H9 (cell line): ENCODE data around the gene RAB3IL1. TPM values are rescaled to one million over a fixed set of nuclear protein-coding genes. Genes with fewer than 3 reads are reported as not detected.
A peak's percentile ranks its signal among the peaks of the same experiment; 100 is the strongest.

Experiments used
- DNase-seq: peaks from one replicate; pipeline ENCODE4 v3.0.0-alpha.2; 2017
- H2AFZ ChIP-seq: one replicate; pipeline ENCODE4 v1.6.1; 2013; ENCODE audit warnings: mild to moderate bottlenecking, low read length, control low read depth, moderate library complexity
- H2AK5ac ChIP-seq: 2 replicates; pipeline ENCODE4 v1.6.1; 2013; ENCODE audit warnings: low read length, control low read depth, mixed read lengths; ENCODE audit not compliant: insufficient read length
- H2BK120ac ChIP-seq: one replicate; pipeline ENCODE4 v1.6.1; 2013; ENCODE audit warnings: low read depth, mild to moderate bottlenecking, low read length, control low read depth, inconsistent platforms; ENCODE audit not compliant: poor library complexity, severe bottlenecking
- H2BK12ac ChIP-seq: 2 replicates; pipeline ENCODE4 v1.6.1; 2013; ENCODE audit warnings: low read length, control low read depth, mixed read lengths, low read depth; ENCODE audit not compliant: insufficient read length
- H2BK15ac ChIP-seq: 2 replicates; pipeline ENCODE4 v1.6.1; 2013; ENCODE audit warnings: low read depth, low read length, control low read depth
- H2BK20ac ChIP-seq: one replicate; pipeline ENCODE4 v1.6.1; 2013; ENCODE audit warnings: low read depth, mild to moderate bottlenecking, low read length, control low read depth, inconsistent platforms; ENCODE audit not compliant: poor library complexity, severe bottlenecking
- H2BK5ac ChIP-seq: 2 replicates; pipeline ENCODE4 v1.6.1; 2013; ENCODE audit warnings: low read length, control low read depth, mixed read lengths; ENCODE audit not compliant: insufficient read length
- H3K14ac ChIP-seq: 2 replicates; pipeline ENCODE4 v1.6.1; 2013; ENCODE audit warnings: low read length, control low read depth; ENCODE audit not compliant: insufficient read depth
- H3K18ac ChIP-seq: 2 replicates; pipeline ENCODE4 v1.6.1; 2013; ENCODE audit warnings: low read depth, mild to moderate bottlenecking, mixed read lengths, low read length, control low read depth; ENCODE audit not compliant: insufficient read length
- H3K23ac ChIP-seq: 2 replicates; pipeline ENCODE4 v1.6.1; 2013; ENCODE audit warnings: low read length, control low read depth, mixed read lengths, low read depth; ENCODE audit not compliant: insufficient read length
- H3K23me2 ChIP-seq: 2 replicates; pipeline ENCODE4 v1.6.1; 2013; ENCODE audit warnings: low read depth, mild to moderate bottlenecking, mixed read lengths, low read length, control low read depth; ENCODE audit not compliant: insufficient read length, poor library complexity, severe bottlenecking
- H3K27ac ChIP-seq: 2 replicates; pipeline ENCODE4 v1.5.1; 2013; ENCODE audit warnings: low read length, control low read depth, mixed read lengths, low read depth; ENCODE audit not compliant: insufficient read length
- H3K27me3 ChIP-seq: 2 replicates; pipeline ENCODE4 v1.6.1; 2013; ENCODE audit warnings: low read length, control low read depth, inconsistent platforms; ENCODE audit not compliant: insufficient read depth
- H3K4ac ChIP-seq: 2 replicates; pipeline ENCODE4 v1.6.1; 2013; ENCODE audit warnings: low read depth, mild to moderate bottlenecking, control low read depth, inconsistent platforms, low read length, moderate library complexity
- H3K4me1 ChIP-seq: 2 replicates; pipeline ENCODE4 v1.6.1; 2013; ENCODE audit warnings: low read length, control low read depth, inconsistent platforms; ENCODE audit not compliant: insufficient read depth
- H3K4me2 ChIP-seq: 2 replicates; pipeline ENCODE4 v1.6.1; 2013; ENCODE audit warnings: low read length, control low read depth, mixed read lengths; ENCODE audit not compliant: insufficient read length, insufficient read depth
- H3K56ac ChIP-seq: 2 replicates; pipeline ENCODE4 v1.6.1; 2013; ENCODE audit warnings: low read depth, mild to moderate bottlenecking, mixed read lengths, low read length, control low read depth; ENCODE audit not compliant: insufficient read length
- H3K79me1 ChIP-seq: 2 replicates; pipeline ENCODE4 v1.6.1; 2013; ENCODE audit warnings: low read depth, mild to moderate bottlenecking, moderate library complexity, low read length, control low read depth, inconsistent platforms; ENCODE audit not compliant: insufficient read depth, poor library complexity, severe bottlenecking
- H3K79me2 ChIP-seq: 2 replicates; pipeline ENCODE4 v1.6.1; 2013; ENCODE audit warnings: low read length, control low read depth, inconsistent platforms; ENCODE audit not compliant: insufficient read depth
- H3K9ac ChIP-seq: 2 replicates; pipeline ENCODE4 v1.6.1; 2013; ENCODE audit warnings: low read length, control low read depth, mixed read lengths; ENCODE audit not compliant: insufficient read length; ENCODE audit errors: extremely low read depth
- H3K9me3 ChIP-seq: one replicate; pipeline ENCODE4 v1.6.1; 2013; ENCODE audit warnings: low read depth, low read length, inconsistent platforms; ENCODE audit not compliant: control insufficient read depth
- H3T11ph ChIP-seq: one replicate; pipeline ENCODE4 v1.6.1; 2013; ENCODE audit warnings: mild to moderate bottlenecking, low read length, control low read depth, inconsistent platforms
- H4K20me1 ChIP-seq: one replicate; pipeline ENCODE4 v1.6.1; 2013; ENCODE audit not compliant: control insufficient read depth, insufficient read length, insufficient read depth
- H4K5ac ChIP-seq: 2 replicates; pipeline ENCODE4 v1.6.1; 2013; ENCODE audit warnings: low read depth, mild to moderate bottlenecking, mixed read lengths, low read length, control low read depth; ENCODE audit not compliant: insufficient read length
- H4K8ac ChIP-seq: replicated peaks from 2 replicates; pipeline ENCODE4 v1.6.1; 2013; ENCODE audit warnings: low read length, control low read depth, mixed read lengths, low read depth; ENCODE audit not compliant: insufficient read length
- H4K91ac ChIP-seq: 2 replicates; pipeline ENCODE4 v1.6.1; 2013; ENCODE audit warnings: low read depth, mild to moderate bottlenecking, moderate library complexity, mixed read lengths, low read length, control low read depth; ENCODE audit not compliant: insufficient read length
- H3K27ac Mint-ChIP-seq, 3 experiments: 2 replicates in 2 of 3; 3 replicates in 1 of 3; pipeline ENCODE4 v1.8.0; 2020 to 2021; ENCODE audit warnings: mixed read lengths in 3 of 3, mild to moderate bottlenecking in 1 of 3, moderate library complexity in 1 of 3
- H3K27me3 Mint-ChIP-seq: 2 replicates; pipeline ENCODE4 v1.8.0; 2021; ENCODE audit warnings: low read depth, mild to moderate bottlenecking, moderate library complexity, mixed read lengths
- H3K36me3 Mint-ChIP-seq, 3 experiments: 2 replicates in 2 of 3; 3 replicates in 1 of 3; pipeline ENCODE4 v1.8.0; 2020 to 2021; ENCODE audit warnings: low read depth in 3 of 3, mixed read lengths in 3 of 3; ENCODE audit not compliant: insufficient read depth in 1 of 3
- H3K4me1 Mint-ChIP-seq, 2 experiments: 2 replicates each; pipeline ENCODE4 v1.8.0; 2020; ENCODE audit warnings: mixed read lengths in 2 of 2
- H3K4me3 Mint-ChIP-seq, 2 experiments: 2 replicates in 1 of 2; 3 replicates in 1 of 2; pipeline ENCODE4 v1.8.0; 2020 to 2021; ENCODE audit warnings: mild to moderate bottlenecking in 2 of 2, mixed read lengths in 2 of 2, moderate library complexity in 1 of 2
- H3K9me3 Mint-ChIP-seq, 2 experiments: 2 replicates in 1 of 2; 3 replicates in 1 of 2; pipeline ENCODE4 v1.8.0; 2020; ENCODE audit warnings: mild to moderate bottlenecking in 2 of 2, mixed read lengths in 2 of 2, moderate library complexity in 1 of 2
- WGBS: extraction: QIAGEN DNeasy Blood & Tissue Kit; methylation state at CpG from one replicate; pipeline ENCODE4 v1.1.7; 2013; ENCODE audit warnings: missing lambda C conversion rate, low lambda C conversion rate, mixed read lengths; ENCODE audit not compliant: insufficient read length; ENCODE audit errors: extremely low coverage; 5-methylcytosine and 5-hydroxymethylcytosine counted together
- total RNA-seq: library from RNA; stranded (reverse); gene quantifications from 2 replicates; pipeline ENCODE4 v1.2.1, GENCODE V29; 2021
- TF ChIP-seq, protein P1 (sequence below): fragments of 200-600 bp; sonication (generic); conservative IDR thresholded peaks from 3 replicates; pipeline ENCODE4 v1.8.0; 2021; ENCODE audit warnings: antibody characterized with exemption, mild to moderate bottlenecking

RAB3IL1 gene
- total RNA-seq, 1 experiment from 2014 or later: 2.4 TPM

DNA sequence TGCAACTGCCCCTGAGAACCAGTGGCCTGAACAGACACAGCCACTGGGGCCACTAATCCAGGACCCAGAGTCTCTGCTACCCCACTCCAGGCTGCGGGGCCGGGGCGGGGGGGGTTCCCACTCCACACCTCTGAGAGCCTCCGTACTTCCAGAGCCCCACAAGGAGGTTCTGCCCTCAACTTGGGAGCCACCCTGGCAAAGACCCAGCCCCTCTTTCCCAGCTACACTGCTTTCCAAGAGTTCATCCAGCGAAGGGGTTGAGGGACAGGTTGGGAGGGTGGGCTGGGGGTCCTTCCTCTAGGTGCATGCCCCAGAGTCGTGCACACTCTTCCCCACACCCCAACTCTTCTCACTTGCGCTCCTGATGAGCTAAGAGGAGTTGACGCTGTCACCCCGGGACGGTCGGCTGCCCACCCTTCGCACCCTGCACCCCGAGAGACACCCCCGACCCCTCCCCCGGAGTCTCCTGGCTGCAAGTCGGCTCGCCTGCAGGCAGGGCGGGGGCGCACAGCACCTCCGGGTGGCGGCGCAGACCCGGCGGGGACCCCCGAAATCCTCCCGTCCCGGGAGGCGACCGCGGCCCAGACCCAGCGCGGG is 531 bp downstream of the RAB3IL1 start:
- H3K4me1 Mint-ChIP-seq: peaks cover 13 to 21% of the 10 kb centered on the region in 2 experiments
- Histone ChIP-seq H3K4me1 (no peaks in the 10 kb centered on the region), H2BK120ac (no peak overlapping the region), H4K91ac (no peak overlapping the region), H4K5ac (no peak overlapping the region), H3K9me3 (no peaks in the 10 kb centered on the region), H2AK5ac (no peak overlapping the region), H3K4ac (no peak overlapping the region), H4K8ac (no peak overlapping the region), H3K14ac (no peak overlapping the region), H2AFZ (no peak overlapping the region), H2BK12ac (no peak overlapping the region), H3K56ac (no peak overlapping the region), H2BK20ac (no peak overlapping the region), H3K79me2 (no peaks in the 10 kb centered on the region), H3K9ac (no peak overlapping the region), H3K27me3 (no peaks in the 10 kb centered on the region; the same call in 1 of the 2 replicates), H4K20me1 (no peaks in the 10 kb centered on the region), H3K23ac (no peak overlapping the region), H2BK15ac (no peak overlapping the region), H3K18ac (no peak overlapping the region), H3K27ac (no peak overlapping the region), H3T11ph (no peak overlapping the region), H2BK5ac (no peak overlapping the region), H3K79me1 (no peaks in the 10 kb centered on the region), H3K23me2 (peaks cover 5% of the 10 kb centered on the region), H3K4me2 (peak overlapping the region; percentile 51)
- no peak for DNase-seq
- no peak overlapping the region for H3K27ac Mint-ChIP-seq
- TF ChIP-seq, protein P1, sequence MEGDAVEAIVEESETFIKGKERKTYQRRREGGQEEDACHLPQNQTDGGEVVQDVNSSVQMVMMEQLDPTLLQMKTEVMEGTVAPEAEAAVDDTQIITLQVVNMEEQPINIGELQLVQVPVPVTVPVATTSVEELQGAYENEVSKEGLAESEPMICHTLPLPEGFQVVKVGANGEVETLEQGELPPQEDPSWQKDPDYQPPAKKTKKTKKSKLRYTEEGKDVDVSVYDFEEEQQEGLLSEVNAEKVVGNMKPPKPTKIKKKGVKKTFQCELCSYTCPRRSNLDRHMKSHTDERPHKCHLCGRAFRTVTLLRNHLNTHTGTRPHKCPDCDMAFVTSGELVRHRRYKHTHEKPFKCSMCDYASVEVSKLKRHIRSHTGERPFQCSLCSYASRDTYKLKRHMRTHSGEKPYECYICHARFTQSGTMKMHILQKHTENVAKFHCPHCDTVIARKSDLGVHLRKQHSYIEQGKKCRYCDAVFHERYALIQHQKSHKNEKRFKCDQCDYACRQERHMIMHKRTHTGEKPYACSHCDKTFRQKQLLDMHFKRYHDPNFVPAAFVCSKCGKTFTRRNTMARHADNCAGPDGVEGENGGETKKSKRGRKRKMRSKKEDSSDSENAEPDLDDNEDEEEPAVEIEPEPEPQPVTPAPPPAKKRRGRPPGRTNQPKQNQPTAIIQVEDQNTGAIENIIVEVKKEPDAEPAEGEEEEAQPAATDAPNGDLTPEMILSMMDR: no peak
- H3K36me3 Mint-ChIP-seq: no peaks in the 10 kb centered on the region
- H3K9me3 Mint-ChIP-seq: no peaks in the 10 kb centered on the region; a peak in 1 of 5 replicates
- no CpG with 5 or more reads among the region's 32 CpGs for WGBS
- peaks cover 57% of the 10 kb centered on the region for H3K27me3 Mint-ChIP-seq
- H3K4me3 Mint-ChIP-seq: peak overlapping the region; percentile 60 to 84
